ENCODE data around the gene BCAS3. TPM values are rescaled to one million over a fixed set of nuclear protein-coding genes. Genes with fewer than 3 reads are reported as not detected.

The BCAS3 gene
- total RNA-seq, 1 donor from 2014 or later = 35.7 TPM

- peaks cover 8% of the 10 kb centered on the region for H3K4me1 Mint-ChIP-seq (ENCODE audit: unreplicated experiment)
- no peak overlapping the region for H3K4me3 Mint-ChIP-seq (ENCODE audit: unreplicated experiment)
- no peak for DNase-seq (ENCODE audit: extremely low spot score, unreplicated experiment)
- H3K9me3 Mint-ChIP-seq (ENCODE audit: unreplicated experiment) = peaks cover 29% of the 10 kb centered on the region
- TF ChIP-seq CTCF (IDR thresholded peaks at IDR 0.05) = no peak
- no peaks in the 10 kb centered on the region for H3K27me3 Mint-ChIP-seq (ENCODE audit: unreplicated experiment)
- no peak overlapping the region for H3K27ac Mint-ChIP-seq (ENCODE audit: unreplicated experiment)
- peaks cover 30% of the 10 kb centered on the region for H3K36me3 Mint-ChIP-seq (ENCODE audit: unreplicated experiment)
These were observed 282.9 kb downstream of the BCAS3 start for GRCh38 chr17:60960398-60961065.

- Mint-ChIP-seq H3K36me3 (ENCODE audit: unreplicated experiment) (peaks cover 33% of the 10 kb centered on the region), H3K4me1 (ENCODE audit: unreplicated experiment) (peaks cover 2% of the 10 kb centered on the region), H3K27me3 (ENCODE audit: unreplicated experiment) (no peaks in the 10 kb centered on the region), H3K9me3 (ENCODE audit: unreplicated experiment) (peaks cover 51% of the 10 kb centered on the region), H3K4me3 (ENCODE audit: unreplicated experiment) (no peak overlapping the region), H3K27ac (ENCODE audit: unreplicated experiment) (no peak overlapping the region)
- no peak for TF ChIP-seq CTCF (IDR thresholded peaks at IDR 0.05)
- DNase-seq (ENCODE audit: extremely low spot score, unreplicated experiment) = no peak
These were observed 286.5 kb downstream of the BCAS3 start for GRCh38 chr17:60964160-60964559.

- H3K36me3 Mint-ChIP-seq (ENCODE audit: unreplicated experiment) = peaks cover 29% of the 10 kb centered on the region
- peaks cover 45% of the 10 kb centered on the region for H3K9me3 Mint-ChIP-seq (ENCODE audit: unreplicated experiment)
- no peak overlapping the region for H3K27ac Mint-ChIP-seq (ENCODE audit: unreplicated experiment)
- H3K27me3 Mint-ChIP-seq (ENCODE audit: unreplicated experiment) = no peaks in the 10 kb centered on the region
- DNase-seq (ENCODE audit: extremely low spot score, unreplicated experiment) = no peak
- TF ChIP-seq CTCF (IDR thresholded peaks at IDR 0.05) = no peak
- H3K4me1 Mint-ChIP-seq (ENCODE audit: unreplicated experiment) = no peaks in the 10 kb centered on the region
- H3K4me3 Mint-ChIP-seq (ENCODE audit: unreplicated experiment) = no peak overlapping the region
These were observed 290.6 kb downstream of the BCAS3 start for GRCh38 chr17:60968266-60968665.

GRCh38 chr17:60969500-60970037 lies 291.9 kb downstream of the BCAS3 start:
- Mint-ChIP-seq H3K9me3 (ENCODE audit: unreplicated experiment) (peaks cover 36% of the 10 kb centered on the region), H3K27me3 (ENCODE audit: unreplicated experiment) (no peaks in the 10 kb centered on the region), H3K4me3 (ENCODE audit: unreplicated experiment) (no peak overlapping the region)

More at GRCh38 chr17:60969500-60970037, 291.9 kb downstream of the BCAS3 start:
- no peak overlapping the region for H3K27ac Mint-ChIP-seq (ENCODE audit: unreplicated experiment)
- no peak for DNase-seq (ENCODE audit: extremely low spot score, unreplicated experiment)
- H3K4me1 Mint-ChIP-seq (ENCODE audit: unreplicated experiment) = no peaks in the 10 kb centered on the region
- no peak for TF ChIP-seq CTCF (IDR thresholded peaks at IDR 0.05)
- peaks cover 20% of the 10 kb centered on the region for H3K36me3 Mint-ChIP-seq (ENCODE audit: unreplicated experiment)
